GM18868 (cell line): ENCODE results near the gene SIX2.
"Not testable (repeated sequence)": the region's sequence is repeated elsewhere in the genome, so short reads cannot be mapped to it uniquely, and the experiment has no call there.

Experiments
- ATAC-seq: cut with Tn5 transposase; IDR thresholded peaks from one replicate; pipeline ENCODE4 v1.9.1; 2021; ENCODE audit warnings: mild to moderate bottlenecking, moderate library complexity; ENCODE audit not compliant: unreplicated experiment

Gene SIX2

DNA sequence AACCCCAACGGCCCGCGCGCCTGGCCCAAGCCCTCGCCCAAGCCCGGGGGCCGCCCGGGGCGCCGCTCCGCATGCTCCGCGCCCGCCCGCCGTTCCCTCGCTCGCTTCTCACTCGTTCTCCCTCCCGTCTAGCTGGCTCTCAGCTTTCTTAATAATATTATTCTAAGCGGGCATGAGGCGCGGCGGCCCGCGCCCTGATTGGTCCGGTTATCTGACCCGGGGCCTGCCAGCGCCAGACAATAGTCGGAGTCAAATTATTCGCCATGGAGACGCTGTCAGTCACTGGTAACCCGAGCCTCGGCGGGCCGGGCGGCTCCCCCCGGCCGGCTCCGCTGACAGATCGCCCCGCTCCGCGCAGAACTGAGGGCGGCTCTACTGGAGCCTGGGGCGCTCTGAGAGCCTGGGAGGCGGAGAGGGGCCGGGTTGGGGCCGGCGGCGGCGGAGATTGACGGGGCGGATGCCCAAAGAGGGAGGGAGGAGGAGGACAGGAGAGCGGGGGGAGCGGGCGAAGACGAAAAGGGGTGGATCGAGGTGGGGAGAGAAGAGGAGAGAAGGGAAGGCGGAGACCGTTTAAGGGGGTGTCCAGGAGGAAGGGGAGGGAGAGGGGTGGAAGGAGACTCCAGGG, at the start of gene SIX2:
Gene SIX2 (minus strand): TSS at position 150 of the 625 bp plus-strand sequence. CDS start 342 bp downstream, outside the sequence.
- no peak for ATAC-seq

DNA sequence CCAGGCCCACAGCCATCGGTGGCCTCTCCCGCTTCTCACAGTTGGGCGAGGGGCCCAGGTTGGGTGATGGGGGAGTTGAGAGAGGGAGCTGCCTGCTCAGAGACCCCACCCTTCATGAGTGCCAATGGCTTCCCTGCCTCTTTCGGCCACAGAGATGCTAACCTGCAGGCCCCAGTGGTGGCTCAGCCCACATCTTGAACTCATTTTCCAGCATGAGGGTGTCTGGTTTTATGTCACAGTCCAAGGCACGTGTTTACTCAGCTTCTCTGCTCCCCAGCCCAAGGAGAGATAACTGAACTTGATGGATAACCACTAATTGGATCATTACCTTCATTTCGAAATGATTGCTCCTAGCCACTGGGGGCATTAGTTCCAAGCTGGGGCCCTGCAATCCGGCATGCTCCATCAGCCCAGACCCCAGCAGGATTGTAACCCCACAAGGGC, 45.9 kb upstream of the SIX2 start:
- no peak for ATAC-seq

GRCh38 chr2:45053966-45054365, 44.7 kb upstream of the SIX2 start:
- no peak for ATAC-seq

GRCh38 chr2:45052388-45052928, 43.2 kb upstream of the SIX2 start:
- ATAC-seq = no peak

DNA sequence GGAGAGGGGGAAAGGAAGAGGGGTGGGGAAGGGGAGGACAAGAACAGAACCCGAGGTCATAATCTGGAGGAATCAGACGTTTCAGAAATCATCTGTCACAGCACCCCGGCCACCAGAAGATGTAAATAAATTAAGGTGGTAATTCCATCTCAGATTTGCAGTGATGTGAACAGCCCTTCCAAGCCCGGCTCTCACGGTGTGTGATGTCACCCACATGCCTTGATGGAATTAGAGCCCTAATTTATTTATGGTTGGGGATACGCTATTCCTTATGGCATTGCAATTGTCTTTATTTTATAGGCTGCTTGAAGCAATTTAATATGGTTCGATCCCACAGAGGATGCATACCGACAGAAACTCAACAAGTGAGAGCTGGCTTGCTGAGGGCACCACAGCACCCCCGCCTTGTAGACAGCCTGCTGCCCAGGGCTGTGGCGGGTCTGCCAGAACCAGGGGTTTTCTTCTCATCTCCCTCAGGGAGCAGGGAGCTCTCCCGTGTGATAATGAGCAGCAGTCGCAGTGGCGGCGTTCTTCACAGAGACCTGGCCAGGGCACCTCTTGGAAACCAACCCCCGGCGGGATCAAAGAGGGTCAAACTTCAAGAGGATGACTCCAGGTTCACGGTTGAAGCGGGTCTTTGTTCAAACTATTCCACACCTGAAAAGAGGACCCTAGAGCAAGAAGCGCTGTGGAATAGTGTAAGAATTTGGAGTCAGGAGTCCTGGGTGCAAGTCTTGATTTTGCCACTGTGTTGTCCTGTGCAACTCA, 40.5 kb upstream of the SIX2 start:
- ATAC-seq = no peak

DNA sequence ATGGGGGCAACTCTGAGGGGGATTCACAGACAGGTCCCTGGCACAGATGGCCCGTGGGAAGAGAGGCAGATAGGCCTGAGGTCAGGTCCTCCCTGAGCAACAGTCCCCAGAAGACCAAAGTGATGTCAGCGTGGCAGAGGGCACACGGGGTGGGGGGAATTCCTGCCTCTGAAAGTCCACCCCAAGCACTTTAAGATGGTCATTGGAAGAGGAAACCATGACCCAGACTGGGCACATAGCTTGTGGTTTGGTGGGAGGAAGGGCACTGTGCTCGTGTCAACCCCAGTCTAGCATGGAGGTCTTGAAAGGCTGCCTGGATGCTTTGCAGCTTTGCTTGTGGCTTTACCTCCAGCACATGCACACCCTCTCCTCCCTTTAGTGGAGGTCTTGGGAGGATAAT, 38.0 kb upstream of the SIX2 start:
- ATAC-seq = no peak

DNA sequence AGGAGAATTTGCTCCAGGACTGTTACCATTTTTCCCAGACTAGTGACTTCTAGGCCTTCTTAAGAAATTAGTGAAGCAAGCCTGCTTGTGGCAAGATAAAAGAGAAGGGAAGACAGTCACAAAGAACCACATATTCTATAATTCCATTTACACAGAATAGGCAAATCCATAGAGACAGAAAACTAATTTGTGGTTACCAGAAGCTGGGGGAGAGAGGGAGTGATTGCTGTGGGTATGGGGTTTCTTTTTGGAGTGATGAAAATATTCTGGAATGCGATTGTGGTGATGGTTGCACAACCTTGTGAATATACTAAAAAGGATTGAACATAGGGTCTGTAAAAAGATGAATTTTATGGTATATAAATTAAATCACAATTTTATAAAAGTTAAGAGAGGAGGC, 37.5 kb upstream of the SIX2 start:
- ATAC-seq = no peak

DNA sequence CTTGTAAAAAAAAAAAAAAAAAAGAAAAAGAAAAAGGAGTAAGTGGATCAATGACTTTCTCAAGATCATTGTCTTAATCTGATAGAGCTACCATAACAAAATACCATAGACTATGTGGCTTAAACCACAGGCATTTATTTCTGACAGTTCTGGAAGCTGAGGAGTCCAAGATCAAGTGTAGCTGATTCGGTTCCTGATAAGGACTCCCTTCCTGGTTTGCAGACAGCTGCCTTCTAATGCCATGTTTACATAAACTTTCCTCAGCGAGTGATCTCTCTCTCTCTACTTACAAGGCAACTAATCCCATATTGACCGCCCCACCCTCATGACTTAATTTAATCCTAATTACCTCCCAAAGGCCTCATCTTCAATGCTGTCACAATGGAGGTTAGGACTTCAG, 36.5 kb upstream of the SIX2 start:
- no peak for ATAC-seq

GRCh38 chr2:45044916-45045315, 35.7 kb upstream of the SIX2 start:
- ATAC-seq = no peak

GRCh38 chr2:45043174-45043573, 33.9 kb upstream of the SIX2 start:
- ATAC-seq = no peak

DNA sequence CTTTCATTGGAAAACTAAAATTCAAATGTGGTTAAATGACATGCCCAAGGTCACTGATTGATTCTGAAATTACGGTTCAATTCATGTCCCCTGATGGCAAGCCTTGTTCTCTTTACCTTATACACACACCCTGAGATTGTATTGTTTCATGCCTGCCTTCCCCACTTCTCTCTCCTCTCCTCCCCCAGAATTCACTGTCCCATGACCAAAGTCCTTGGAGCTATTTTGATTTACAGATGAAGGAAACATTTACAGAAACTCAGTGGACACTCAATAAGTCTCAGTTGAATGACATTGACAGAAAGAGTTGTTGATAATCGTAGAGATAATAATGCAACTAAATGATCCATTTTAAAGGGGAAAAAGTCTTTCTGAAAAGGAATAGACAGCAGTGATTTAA, 33.1 kb upstream of the SIX2 start:
- ATAC-seq = no peak

DNA sequence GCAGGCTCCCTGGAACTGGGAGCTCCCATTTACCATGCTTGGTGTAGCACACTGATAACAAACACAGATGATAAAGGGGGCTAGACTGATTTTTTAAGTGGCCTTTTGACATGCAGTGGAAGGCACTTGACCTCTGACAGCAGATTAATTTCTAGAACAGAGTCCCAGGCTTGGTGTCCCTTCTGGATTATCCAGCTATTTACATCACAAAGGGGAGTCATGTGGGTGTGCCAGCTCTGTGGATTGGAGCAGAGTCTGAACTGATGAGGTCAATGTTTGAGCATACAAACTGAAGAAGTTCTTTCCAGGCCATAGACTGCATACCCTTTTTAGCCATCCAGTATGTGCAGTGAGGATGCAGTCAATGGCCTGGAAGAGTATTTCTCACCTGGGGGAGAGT, 31.5 kb upstream of the SIX2 start:
- no peak for ATAC-seq

- ATAC-seq = not testable (repeated sequence)
Observed at GRCh38 chr2:45039804-45040203, 30.6 kb upstream of the SIX2 start.

GRCh38 chr2:45038861-45039260, 29.6 kb upstream of the SIX2 start:
- not testable (repeated sequence) for ATAC-seq

- no peak for ATAC-seq
Observed at GRCh38 chr2:45033302-45033701, 24.1 kb upstream of the SIX2 start.

- no peak for ATAC-seq
Observed at GRCh38 chr2:45031028-45031427, 21.8 kb upstream of the SIX2 start.

- no peak for ATAC-seq
Observed at GRCh38 chr2:45030553-45030952, 21.3 kb upstream of the SIX2 start.

GRCh38 chr2:45029215-45029614, 20.0 kb upstream of the SIX2 start:
- no peak for ATAC-seq

GRCh38 chr2:45028276-45028675, 19.0 kb upstream of the SIX2 start:
- ATAC-seq = no peak

DNA sequence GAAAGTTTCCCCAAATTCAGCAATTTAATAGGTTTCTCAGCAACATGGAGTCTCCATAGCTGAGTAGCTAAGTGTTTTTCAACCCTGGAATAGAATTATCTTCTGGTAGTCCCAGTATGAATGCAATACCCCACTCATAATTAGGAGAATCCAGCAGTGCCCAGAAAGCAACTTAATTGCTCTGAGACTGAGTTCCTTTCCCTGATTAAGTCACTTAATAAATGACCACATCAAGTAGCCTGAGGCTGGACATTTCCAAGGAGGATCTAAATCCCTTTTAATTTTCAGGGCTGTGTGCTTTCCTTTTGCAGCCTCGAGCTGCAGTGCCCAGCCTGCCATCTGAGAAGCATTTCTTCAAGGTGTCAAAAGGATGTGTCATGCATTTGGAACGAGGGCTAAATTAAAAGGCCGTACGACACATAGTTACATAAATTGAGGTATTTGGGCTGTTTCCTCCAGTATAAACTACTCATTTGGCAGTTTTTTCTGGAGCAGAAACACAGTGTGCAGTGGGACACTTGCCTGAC, 17.7 kb upstream of the SIX2 start:
- ATAC-seq = no peak

DNA sequence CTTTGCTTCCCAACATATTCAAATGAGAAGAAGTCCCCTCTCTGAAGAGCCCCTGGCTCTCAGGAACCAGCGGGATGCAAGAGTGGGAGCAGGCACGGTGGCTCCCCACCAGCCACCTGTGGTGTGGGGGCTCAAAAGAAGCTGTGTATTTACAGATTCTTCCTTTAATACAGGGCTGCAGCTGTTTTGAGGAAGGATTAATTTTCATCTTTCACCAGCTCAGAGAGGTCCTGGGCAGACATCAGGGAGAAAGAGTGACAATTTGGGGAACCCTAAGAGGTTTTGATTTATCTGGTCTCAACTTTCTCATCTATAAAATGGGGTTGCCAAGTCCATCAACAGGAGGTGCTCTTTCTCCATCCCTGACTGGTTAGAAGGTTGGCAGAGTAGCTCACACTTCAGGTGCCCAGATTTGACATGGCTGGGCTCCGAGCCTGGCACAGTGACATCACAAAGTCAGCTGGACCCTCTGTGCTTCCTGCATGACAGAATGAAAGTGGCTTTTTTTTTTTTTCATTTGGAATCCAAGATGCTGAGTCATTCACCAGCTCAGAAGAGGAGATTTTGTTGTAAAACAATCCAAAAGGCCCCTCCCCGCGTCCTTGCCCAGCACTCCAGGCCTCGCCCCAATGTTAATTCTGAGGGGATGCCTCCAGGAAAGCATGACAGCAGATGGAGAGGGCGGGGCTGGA, 15.5 kb upstream of the SIX2 start:
- no peak for ATAC-seq
